SK-N-SH (cell line): ENCODE data around the gene NRDC. TPM values are rescaled to one million over a fixed set of nuclear protein-coding genes. Genes with fewer than 3 reads are reported as not detected.

Source experiments
- CTCF ChIA-PET: fragments of 300-600, 350-600 bp; formaldehyde crosslinking; extraction: SDS; loops from one replicate; lab custom pipeline; 2021; lab: Yijun Ruan, JAX
- POLR2A ChIA-PET: fragments of 350-600 bp; sonication (Branson Sonifier 250); formaldehyde crosslinking; extraction: SDS; loops from one replicate; lab custom pipeline; 2020; ENCODE audit warnings: antibody characterized with exemption, inconsistent platforms; lab: Yijun Ruan, JAX
- DNase-seq: peaks from one replicate; pipeline ENCODE4 v3.0.0; 2012
- H2AFZ ChIP-seq: fragments of 200-600 bp; sonication (generic); 2 replicates; pipeline ENCODE4 v1.8.1; 2016; ENCODE audit warnings: antibody characterized with exemption, mild to moderate bottlenecking, low read depth
- H3F3A ChIP-seq: fragments of 200-600 bp; sonication (generic); replicated peaks from 2 replicates; pipeline ENCODE3; 2016; ENCODE audit warnings: antibody characterized with exemption, mild to moderate bottlenecking; ENCODE audit not compliant: insufficient read depth
- H3K27ac ChIP-seq, 2 experiments: fragments of 200-500 bp in 1 of 2; fragments of 200-600 bp in 1 of 2; sonication (Bioruptor generic) in 1 of 2; sonication (generic), shearing (Covaris generic) in 1 of 2; 2 replicates each; pipeline versions ENCODE4 v1.5.1 to v1.6.1; 2014 to 2016; ENCODE audit warnings: low read depth in 2 of 2, inconsistent platforms in 1 of 2, low read length in 1 of 2, mild to moderate bottlenecking in 1 of 2, mixed read lengths in 1 of 2
- H3K27me3 ChIP-seq: fragments of 200-600 bp; sonication (generic), shearing (Covaris generic); 2 replicates; pipeline ENCODE4 v1.6.1; 2016; ENCODE audit warnings: mixed run types; ENCODE audit not compliant: insufficient read depth
- H3K36me3 ChIP-seq, 2 experiments: fragments of 200-500 bp in 1 of 2; fragments of 200-600 bp in 1 of 2; sonication (Bioruptor generic) in 1 of 2; sonication (generic) in 1 of 2; replicated peaks in 1 of 2; 2 replicates each; pipeline versions ENCODE3 to v1.5.1; 2014 to 2016; ENCODE audit warnings: low read length in 1 of 2, mild to moderate bottlenecking in 1 of 2; ENCODE audit not compliant: insufficient read depth in 2 of 2, control insufficient read depth in 1 of 2
- H3K4me1 ChIP-seq, 2 experiments: fragments of 200-500 bp in 1 of 2; fragments of 200-600 bp in 1 of 2; sonication (Bioruptor generic) in 1 of 2; sonication (generic), shearing (Covaris generic) in 1 of 2; 2 replicates each; pipeline versions ENCODE4 v1.5.1 to v1.6.1; 2014 to 2016; ENCODE audit warnings: low read depth in 1 of 2, low read length in 1 of 2, mixed run types in 1 of 2; ENCODE audit not compliant: insufficient read depth in 2 of 2, control insufficient read depth in 1 of 2
- H3K4me2 ChIP-seq: fragments of 200-600 bp; sonication (generic), shearing (Covaris generic); 2 replicates; pipeline ENCODE4 v1.6.1; 2017; ENCODE audit warnings: mixed run types
- H3K4me3 ChIP-seq, 2 experiments: fragments of 200-500 bp in 1 of 2; fragments of 200-600 bp in 1 of 2; sonication (Bioruptor generic) in 1 of 2; sonication (generic), shearing (Covaris generic) in 1 of 2; 2 replicates each; pipeline versions ENCODE4 v1.5.1 to v1.8.1; 2014 to 2016; ENCODE audit warnings: low read depth in 2 of 2, inconsistent platforms in 1 of 2, low read length in 1 of 2, mild to moderate bottlenecking in 1 of 2, mixed read lengths in 1 of 2, moderate library complexity in 1 of 2
- H3K79me2 ChIP-seq: fragments of 200-600 bp; sonication (generic); 2 replicates; pipeline ENCODE4 v1.8.1; 2017; ENCODE audit warnings: mild to moderate bottlenecking; ENCODE audit not compliant: insufficient read depth
- H3K9ac ChIP-seq: fragments of 200-600 bp; sonication (generic); 2 replicates; pipeline ENCODE4 v1.6.1; 2017; ENCODE audit warnings: mixed run types
- H3K9me2 ChIP-seq: fragments of 200-600 bp; sonication (generic); 2 replicates; pipeline ENCODE4 v1.6.1; 2017; ENCODE audit warnings: mixed run types
- H3K9me3 ChIP-seq: fragments of 200-600 bp; sonication (generic); 2 replicates; pipeline ENCODE4 v1.6.1; 2017; ENCODE audit warnings: mixed run types, mild to moderate bottlenecking, moderate library complexity
- H4K20me1 ChIP-seq: fragments of 200-600 bp; sonication (generic); 2 replicates; pipeline ENCODE4 v1.6.1; 2017; ENCODE audit warnings: mild to moderate bottlenecking, mixed run types; ENCODE audit not compliant: insufficient read depth
- EP300 ChIP-seq, 2 experiments: IDR thresholded peaks; 2 replicates each; pipeline versions ENCODE4 v1.4.0 to v1.6.1; 2012; ENCODE audit warnings: borderline replicate concordance in 1 of 2, low read depth in 1 of 2, low read length in 1 of 2
- FOXJ3 ChIP-seq: sonication (generic); formaldehyde crosslinking; IDR thresholded peaks from 2 replicates; pipeline ENCODE4 v1.5.1; 2020; ENCODE audit warnings: mild to moderate bottlenecking, missing genetic modification reagents
- IRF3 ChIP-seq: fragments of 150-350 bp; IDR thresholded peaks from 2 replicates; pipeline ENCODE4 v1.6.1; 2016; ENCODE audit warnings: mild to moderate bottlenecking, low read depth, low read length
- MEF2A ChIP-seq: IDR thresholded peaks from 2 replicates; pipeline ENCODE4 v1.4.0; 2012; ENCODE audit warnings: low read depth, borderline replicate concordance
- MXI1 ChIP-seq: IDR thresholded peaks from 2 replicates; pipeline ENCODE4 v1.6.1; 2012; ENCODE audit warnings: mild to moderate bottlenecking, low read depth, low read length, improper control_type of control experiment
- USF1 ChIP-seq: IDR thresholded peaks from 2 replicates; pipeline ENCODE4 v1.4.0; 2012; ENCODE audit warnings: low read depth, borderline replicate concordance
- WGBS: methylation state at CpG from one replicate; pipeline ENCODE4 v1.1.6; 2017; ENCODE audit warnings: low lambda C conversion rate; 5-methylcytosine and 5-hydroxymethylcytosine counted together
- polyA plus RNA-seq, 3 experiments: library from polyadenylated mRNA; depleted of rRNA; stranded (reverse); fragments of >200 nt; gene quantifications; 2 replicates each; pipeline ENCODE4 v1.2.3, GENCODE V29; 2012
- TF ChIP-seq, protein P1 (sequence below): IDR thresholded peaks from 2 replicates; pipeline ENCODE4 v1.6.1; 2012; ENCODE audit warnings: mild to moderate bottlenecking, low read depth, low read length, moderate library complexity

Gene NRDC
- polyA plus RNA-seq, 1 of the 3 experiments (the other 2 are of a cell fraction), result 84.8 TPM

DNA sequence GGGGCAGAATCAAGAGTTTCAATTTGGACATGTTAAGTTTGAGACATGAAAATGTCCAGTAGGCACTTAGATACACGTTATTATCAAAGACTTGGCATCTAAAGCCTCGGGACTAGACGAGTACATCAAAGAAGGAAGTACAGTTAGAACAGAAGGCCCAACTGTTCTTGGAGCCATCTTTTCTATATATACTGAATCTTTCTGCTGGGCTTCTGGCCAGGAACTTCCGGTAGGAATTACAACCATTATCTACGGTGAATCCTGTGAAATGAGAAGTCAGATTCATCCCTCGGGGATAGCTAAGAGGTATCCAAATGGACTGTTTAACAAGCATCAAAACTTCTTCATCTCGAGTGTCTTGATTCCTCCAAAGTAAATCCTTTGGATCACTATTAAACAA, 34.4 kb upstream of the NRDC start:
- Histone ChIP-seq H3K9me2 (no peaks in the 10 kb centered on the region), H4K20me1 (no peaks in the 10 kb centered on the region), H3K9ac (no peak overlapping the region), H3K4me3 (no peak overlapping the region), H3K36me3 (peaks cover 0 to 13% of the 10 kb centered on the region in 2 experiments), H3K27ac (no peak overlapping the region), H3K9me3 (no peaks in the 10 kb centered on the region), H3K4me2 (no peak overlapping the region), H3K4me1 (peaks cover 0 to 17% of the 10 kb centered on the region in 2 experiments; a peak in 2 of 4 replicates), H3F3A (peaks cover 21% of the 10 kb centered on the region), H3K27me3 (no peaks in the 10 kb centered on the region), H3K79me2 (no peaks in the 10 kb centered on the region), H2AFZ (no peak overlapping the region)
- WGBS, result 90% methylated on average over 7 of the region's 7 CpGs
- DNase-seq, result no peak
- ChIA-PET POLR2A (no interaction called here), CTCF (interaction anchor here (1.3 kb wide), 1 partner anchor 16 kb away, joined by 4 read pairs; no protein-coding TSS in a partner anchor)
- TF ChIP-seq MXI1 (no peak), MEF2A (no peak), EP300 (IDR thresholded peaks at IDR 0.05; ENCODE audit: borderline replicate concordance in 1 of 2, low read depth in 1 of 2, low read length in 1 of 2) (no peak), USF1 (no peak)
- TF ChIP-seq, protein P1, sequence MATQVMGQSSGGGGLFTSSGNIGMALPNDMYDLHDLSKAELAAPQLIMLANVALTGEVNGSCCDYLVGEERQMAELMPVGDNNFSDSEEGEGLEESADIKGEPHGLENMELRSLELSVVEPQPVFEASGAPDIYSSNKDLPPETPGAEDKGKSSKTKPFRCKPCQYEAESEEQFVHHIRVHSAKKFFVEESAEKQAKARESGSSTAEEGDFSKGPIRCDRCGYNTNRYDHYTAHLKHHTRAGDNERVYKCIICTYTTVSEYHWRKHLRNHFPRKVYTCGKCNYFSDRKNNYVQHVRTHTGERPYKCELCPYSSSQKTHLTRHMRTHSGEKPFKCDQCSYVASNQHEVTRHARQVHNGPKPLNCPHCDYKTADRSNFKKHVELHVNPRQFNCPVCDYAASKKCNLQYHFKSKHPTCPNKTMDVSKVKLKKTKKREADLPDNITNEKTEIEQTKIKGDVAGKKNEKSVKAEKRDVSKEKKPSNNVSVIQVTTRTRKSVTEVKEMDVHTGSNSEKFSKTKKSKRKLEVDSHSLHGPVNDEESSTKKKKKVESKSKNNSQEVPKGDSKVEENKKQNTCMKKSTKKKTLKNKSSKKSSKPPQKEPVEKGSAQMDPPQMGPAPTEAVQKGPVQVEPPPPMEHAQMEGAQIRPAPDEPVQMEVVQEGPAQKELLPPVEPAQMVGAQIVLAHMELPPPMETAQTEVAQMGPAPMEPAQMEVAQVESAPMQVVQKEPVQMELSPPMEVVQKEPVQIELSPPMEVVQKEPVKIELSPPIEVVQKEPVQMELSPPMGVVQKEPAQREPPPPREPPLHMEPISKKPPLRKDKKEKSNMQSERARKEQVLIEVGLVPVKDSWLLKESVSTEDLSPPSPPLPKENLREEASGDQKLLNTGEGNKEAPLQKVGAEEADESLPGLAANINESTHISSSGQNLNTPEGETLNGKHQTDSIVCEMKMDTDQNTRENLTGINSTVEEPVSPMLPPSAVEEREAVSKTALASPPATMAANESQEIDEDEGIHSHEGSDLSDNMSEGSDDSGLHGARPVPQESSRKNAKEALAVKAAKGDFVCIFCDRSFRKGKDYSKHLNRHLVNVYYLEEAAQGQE, result no peak

- no peak overlapping the region; a peak in 1 of 4 replicates for H3K27ac ChIP-seq
- DNase-seq, result no peak
- peaks cover 0 to 6% of the 10 kb centered on the region in 2 experiments; a peak in 2 of 4 replicates for H3K4me1 ChIP-seq
- 71% methylated on average over 4 of the region's 4 CpGs for WGBS
- H3K79me2 ChIP-seq, result no peaks in the 10 kb centered on the region
- no peaks in the 10 kb centered on the region for H3F3A ChIP-seq
- H2AFZ ChIP-seq, result no peak overlapping the region
- H3K4me3 ChIP-seq, result no peak overlapping the region
- no peaks in the 10 kb centered on the region for H3K9me2 ChIP-seq
- no peaks in the 10 kb centered on the region for H3K27me3 ChIP-seq
- ChIA-PET POLR2A (no interaction called here), CTCF (interaction anchor here (0.6 kb wide), 1 partner anchor 297 kb away, joined by 3 read pairs; no protein-coding TSS in a partner anchor)
- no peak overlapping the region for H3K4me2 ChIP-seq
- H4K20me1 ChIP-seq, result no peaks in the 10 kb centered on the region
- TF ChIP-seq IRF3 (no peak), FOXJ3 (CRISPR knock-in tag) (no peak), EP300 (IDR thresholded peaks at IDR 0.05; ENCODE audit: borderline replicate concordance in 1 of 2, low read depth in 1 of 2, low read length in 1 of 2) (no peak)
- H3K9me3 ChIP-seq, result no peaks in the 10 kb centered on the region
- peaks cover 0 to 12% of the 10 kb centered on the region in 2 experiments for H3K36me3 ChIP-seq
- no peak overlapping the region for H3K9ac ChIP-seq
Measured at GRCh38 chr1:51910221-51911000, 31.9 kb upstream of the NRDC start.
